ENCODE data around the gene CARHSP1.

Gene CARHSP1

DNA sequence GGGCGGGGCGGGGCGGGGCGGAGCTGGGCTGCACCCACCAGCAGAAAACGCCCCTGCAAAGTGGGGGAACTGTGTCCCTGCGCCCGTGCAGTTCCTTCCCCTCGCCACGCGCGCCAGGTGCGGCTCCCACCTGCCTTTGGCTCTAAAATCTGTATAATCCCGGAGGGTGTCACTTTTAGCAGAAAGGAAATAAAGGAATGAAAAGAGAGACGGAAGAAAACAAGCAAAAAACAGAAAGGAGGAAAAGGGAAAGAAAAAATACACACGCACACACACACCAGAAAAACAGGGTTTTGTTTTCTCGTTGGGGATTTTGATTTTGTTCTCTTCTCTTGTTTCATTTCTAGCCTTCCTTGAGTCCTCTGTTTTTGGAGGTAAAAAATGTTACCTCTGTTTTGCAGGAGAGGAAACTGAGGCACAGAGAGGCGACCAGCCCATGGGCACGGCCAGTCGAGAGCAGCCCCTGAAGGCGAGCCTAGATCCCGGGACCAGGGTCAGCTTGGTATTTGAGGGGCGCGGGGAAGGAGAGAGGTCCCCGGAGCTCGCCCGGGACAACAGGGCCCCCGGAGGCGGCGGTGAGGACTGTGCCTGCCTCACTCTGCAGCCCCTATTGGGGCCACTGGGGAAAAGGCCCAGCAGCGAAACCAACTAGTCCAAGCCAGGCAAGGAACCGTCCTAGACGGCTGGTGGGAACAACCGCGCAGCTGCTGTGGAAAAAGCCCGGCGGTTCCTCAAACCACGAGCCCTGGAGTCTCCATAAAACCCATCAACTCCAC is 594 bp upstream of the CARHSP1 start:
- Mint-ChIP-seq H3K27ac (peak overlapping the region; percentile 25), H3K27me3 (ENCODE audit: low read depth, poor library complexity) (peaks cover 3% of the 10 kb centered on the region), H3K4me1 (peaks cover 46% of the 10 kb centered on the region), H3K36me3 (ENCODE audit: low read depth) (no peaks in the 10 kb centered on the region), H3K4me3 (peak overlapping the region; percentile 89), H3K9me3 (no peaks in the 10 kb centered on the region)
- TF ChIP-seq, protein P1, sequence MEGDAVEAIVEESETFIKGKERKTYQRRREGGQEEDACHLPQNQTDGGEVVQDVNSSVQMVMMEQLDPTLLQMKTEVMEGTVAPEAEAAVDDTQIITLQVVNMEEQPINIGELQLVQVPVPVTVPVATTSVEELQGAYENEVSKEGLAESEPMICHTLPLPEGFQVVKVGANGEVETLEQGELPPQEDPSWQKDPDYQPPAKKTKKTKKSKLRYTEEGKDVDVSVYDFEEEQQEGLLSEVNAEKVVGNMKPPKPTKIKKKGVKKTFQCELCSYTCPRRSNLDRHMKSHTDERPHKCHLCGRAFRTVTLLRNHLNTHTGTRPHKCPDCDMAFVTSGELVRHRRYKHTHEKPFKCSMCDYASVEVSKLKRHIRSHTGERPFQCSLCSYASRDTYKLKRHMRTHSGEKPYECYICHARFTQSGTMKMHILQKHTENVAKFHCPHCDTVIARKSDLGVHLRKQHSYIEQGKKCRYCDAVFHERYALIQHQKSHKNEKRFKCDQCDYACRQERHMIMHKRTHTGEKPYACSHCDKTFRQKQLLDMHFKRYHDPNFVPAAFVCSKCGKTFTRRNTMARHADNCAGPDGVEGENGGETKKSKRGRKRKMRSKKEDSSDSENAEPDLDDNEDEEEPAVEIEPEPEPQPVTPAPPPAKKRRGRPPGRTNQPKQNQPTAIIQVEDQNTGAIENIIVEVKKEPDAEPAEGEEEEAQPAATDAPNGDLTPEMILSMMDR (IDR thresholded peaks at IDR 0.05), result no peak
- DNase-seq, result peak; percentile 43

DNA sequence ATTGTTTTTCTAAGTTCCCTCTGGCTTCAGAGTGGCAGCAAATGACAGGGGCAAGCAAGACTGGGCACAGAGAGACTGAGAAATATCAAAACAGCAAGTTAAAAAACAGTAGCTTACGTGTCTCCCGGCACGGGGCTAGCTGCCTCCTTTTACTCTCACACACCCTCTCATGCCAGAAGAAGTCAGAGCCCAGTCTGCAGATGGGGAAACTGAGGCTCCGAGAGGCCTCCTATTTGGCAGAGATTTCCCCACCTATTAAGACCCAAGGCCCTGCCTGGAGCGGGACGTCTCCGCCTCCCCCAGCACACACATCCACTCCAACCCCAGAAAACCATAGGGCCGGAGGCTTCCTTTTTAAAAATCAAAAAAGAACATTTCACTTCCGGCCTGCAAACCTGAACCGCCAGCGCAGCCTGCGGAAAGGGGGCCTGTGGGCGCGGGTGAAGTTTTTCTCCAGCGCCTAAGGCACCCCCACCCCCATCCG is 832 bp downstream of the CARHSP1 start:
- no peak for DNase-seq
- Mint-ChIP-seq H3K27me3 (ENCODE audit: low read depth, poor library complexity) (peaks cover 3% of the 10 kb centered on the region), H3K4me3 (peak overlapping the region; percentile 93), H3K27ac (peak overlapping the region; percentile 58), H3K4me1 (peaks cover 59% of the 10 kb centered on the region), H3K36me3 (ENCODE audit: low read depth) (no peaks in the 10 kb centered on the region), H3K9me3 (no peaks in the 10 kb centered on the region)
- TF ChIP-seq, protein P1 (IDR thresholded peaks at IDR 0.05), result no peak

DNA sequence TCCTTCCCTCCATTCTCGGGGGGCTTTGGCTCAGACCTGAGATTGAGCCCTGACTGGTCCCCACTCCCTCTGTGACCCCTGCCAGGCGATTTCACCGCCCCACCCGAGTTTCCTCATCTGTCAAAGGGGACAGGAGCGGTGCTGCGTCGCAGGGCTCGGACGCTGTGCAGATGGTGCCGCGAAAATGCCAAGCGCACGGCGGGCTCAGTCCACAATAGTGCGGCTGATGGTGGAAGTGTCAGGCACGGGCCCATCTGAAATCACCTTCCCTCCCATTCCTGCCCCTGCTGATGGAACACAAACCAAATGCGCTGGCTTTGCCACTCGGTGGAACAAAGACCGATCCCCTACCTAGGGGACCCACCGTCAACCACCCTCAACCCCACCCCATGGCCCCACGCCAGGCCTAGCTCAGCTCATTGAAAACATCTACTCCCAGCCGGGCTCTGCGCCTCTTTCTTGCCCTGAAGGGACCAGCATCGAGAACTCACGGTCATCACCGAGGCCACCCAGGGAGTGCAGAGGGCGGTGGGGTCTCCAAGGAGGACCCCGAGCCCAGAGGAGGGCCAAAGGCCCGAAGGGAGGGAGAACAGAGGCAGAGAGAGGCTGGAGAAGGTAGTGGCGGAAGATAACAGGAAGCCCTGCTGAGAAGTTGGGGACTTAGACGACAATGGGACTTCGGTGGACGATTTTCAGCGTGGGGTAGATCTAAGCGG is 1.4 kb downstream of the CARHSP1 start:
- TF ChIP-seq, protein P1 (IDR thresholded peaks at IDR 0.05), result no peak
- H3K27me3 Mint-ChIP-seq (ENCODE audit: low read depth, poor library complexity), result peaks cover 3% of the 10 kb centered on the region
- peaks cover under 1% of the 10 kb centered on the region for H3K36me3 Mint-ChIP-seq (ENCODE audit: low read depth)
- H3K9me3 Mint-ChIP-seq, result no peaks in the 10 kb centered on the region
- peak overlapping the region; percentile 58 for H3K27ac Mint-ChIP-seq
- DNase-seq, result peak; percentile 45
- peaks cover 65% of the 10 kb centered on the region for H3K4me1 Mint-ChIP-seq
- peak overlapping the region; percentile 93 for H3K4me3 Mint-ChIP-seq

DNA sequence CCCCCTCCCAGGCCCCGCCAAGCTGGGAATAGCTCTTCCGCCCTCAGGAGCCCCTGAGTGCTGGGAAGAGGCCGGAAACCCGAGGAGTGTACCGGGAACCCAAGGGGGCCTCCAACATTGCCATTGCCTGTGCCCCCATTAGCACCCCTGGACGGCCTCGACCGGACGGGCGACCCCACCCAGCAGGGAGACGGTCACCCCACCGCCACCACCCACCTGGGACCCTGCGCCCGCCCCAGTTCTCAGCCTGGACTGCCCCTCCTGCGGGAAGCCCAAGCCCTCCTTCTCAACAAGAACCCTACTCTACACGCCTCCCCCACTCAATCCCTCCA is 2.0 kb downstream of the CARHSP1 start:
- no peak overlapping the region for H3K27ac Mint-ChIP-seq
- peaks cover 70% of the 10 kb centered on the region for H3K4me1 Mint-ChIP-seq
- no peak for DNase-seq
- H3K4me3 Mint-ChIP-seq, result peak overlapping the region; percentile 93
- peaks cover 4% of the 10 kb centered on the region for H3K36me3 Mint-ChIP-seq (ENCODE audit: low read depth)
- TF ChIP-seq, protein P1 (IDR thresholded peaks at IDR 0.05), result no peak
- H3K27me3 Mint-ChIP-seq (ENCODE audit: low read depth, poor library complexity), result peaks cover 3% of the 10 kb centered on the region
- H3K9me3 Mint-ChIP-seq, result no peaks in the 10 kb centered on the region

DNA sequence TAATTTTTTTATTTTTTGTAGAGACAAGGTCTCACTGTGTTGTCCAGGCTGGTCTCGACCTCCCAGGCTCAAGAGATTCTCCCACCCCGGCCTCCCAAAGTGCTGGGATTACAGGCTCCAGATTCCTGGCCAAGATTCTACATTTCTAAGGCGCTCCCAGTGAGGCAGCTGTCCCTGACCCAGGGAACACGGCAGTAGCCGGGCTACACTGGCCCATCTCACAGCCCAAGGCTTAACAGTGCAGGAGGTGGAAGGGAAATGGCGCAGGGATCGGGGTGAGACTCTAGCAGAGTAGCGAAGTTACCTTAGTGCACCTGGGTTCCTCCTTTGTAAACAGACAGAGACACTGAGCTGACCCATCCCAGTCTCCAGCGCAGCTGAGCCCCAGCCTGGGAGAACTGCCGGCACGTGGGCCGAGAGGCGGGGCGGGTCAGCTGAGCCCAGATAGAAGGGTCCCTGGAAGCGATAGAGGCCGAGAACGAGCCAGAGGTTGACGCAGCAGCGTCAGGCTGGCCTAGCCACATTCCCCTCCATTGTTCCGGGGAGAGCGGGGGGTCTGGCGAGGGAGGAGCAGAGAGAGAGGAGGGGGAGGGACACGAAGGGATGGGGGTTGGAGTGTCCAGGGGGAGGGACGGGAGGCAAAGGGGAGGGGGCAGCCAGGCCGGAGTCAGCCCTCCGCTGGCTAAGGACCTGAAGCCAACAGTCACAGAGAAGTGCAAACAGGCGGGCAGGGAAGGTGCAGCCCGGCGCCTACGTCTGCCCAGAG is 2.5 kb downstream of the CARHSP1 start:
- peaks cover 3% of the 10 kb centered on the region for H3K27me3 Mint-ChIP-seq (ENCODE audit: low read depth, poor library complexity)
- peak; percentile 60 for DNase-seq
- H3K27ac Mint-ChIP-seq, result no peak overlapping the region
- peak overlapping the region; percentile 93 for H3K4me3 Mint-ChIP-seq
- H3K4me1 Mint-ChIP-seq, result peaks cover 74% of the 10 kb centered on the region
- TF ChIP-seq, protein P1 (IDR thresholded peaks at IDR 0.05), result no peak
- no peaks in the 10 kb centered on the region for H3K9me3 Mint-ChIP-seq
- peaks cover 4% of the 10 kb centered on the region for H3K36me3 Mint-ChIP-seq (ENCODE audit: low read depth)

Data from nephron progenitor cell (in vitro differentiated cells).